HG03432 (cell line): ENCODE measurements around the gene RASGRP3.
"Not testable (repeated sequence)": the region's sequence is repeated elsewhere in the genome, so short reads cannot be mapped to it uniquely, and the experiment has no call there.

ENCODE experiments used
- ATAC-seq: cut with Tn5 transposase; IDR thresholded peaks from one replicate; pipeline ENCODE4 v1.9.1; 2021; ENCODE audit warnings: mild to moderate bottlenecking, moderate library complexity; ENCODE audit not compliant: unreplicated experiment

Gene RASGRP3, protein sequence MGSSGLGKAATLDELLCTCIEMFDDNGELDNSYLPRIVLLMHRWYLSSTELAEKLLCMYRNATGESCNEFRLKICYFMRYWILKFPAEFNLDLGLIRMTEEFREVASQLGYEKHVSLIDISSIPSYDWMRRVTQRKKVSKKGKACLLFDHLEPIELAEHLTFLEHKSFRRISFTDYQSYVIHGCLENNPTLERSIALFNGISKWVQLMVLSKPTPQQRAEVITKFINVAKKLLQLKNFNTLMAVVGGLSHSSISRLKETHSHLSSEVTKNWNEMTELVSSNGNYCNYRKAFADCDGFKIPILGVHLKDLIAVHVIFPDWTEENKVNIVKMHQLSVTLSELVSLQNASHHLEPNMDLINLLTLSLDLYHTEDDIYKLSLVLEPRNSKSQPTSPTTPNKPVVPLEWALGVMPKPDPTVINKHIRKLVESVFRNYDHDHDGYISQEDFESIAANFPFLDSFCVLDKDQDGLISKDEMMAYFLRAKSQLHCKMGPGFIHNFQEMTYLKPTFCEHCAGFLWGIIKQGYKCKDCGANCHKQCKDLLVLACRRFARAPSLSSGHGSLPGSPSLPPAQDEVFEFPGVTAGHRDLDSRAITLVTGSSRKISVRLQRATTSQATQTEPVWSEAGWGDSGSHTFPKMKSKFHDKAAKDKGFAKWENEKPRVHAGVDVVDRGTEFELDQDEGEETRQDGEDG

GRCh38 chr2:33476131-33476792, at the start of gene RASGRP3:
RASGRP3 (plus strand) TSS chr2:33476649; CDS start chr2:33515137, 38,488 bp downstream.
- ATAC-seq = peak; percentile 62

- no peak for ATAC-seq
Observed at GRCh38 chr2:33426666-33427231, 49.7 kb upstream of the RASGRP3 start.

- ATAC-seq = no peak
Observed at GRCh38 chr2:33430077-33430476, 46.4 kb upstream of the RASGRP3 start.

GRCh38 chr2:33430856-33431255, 45.6 kb upstream of the RASGRP3 start:
- no peak for ATAC-seq

- no peak for ATAC-seq
Observed at GRCh38 chr2:33432871-33433270, 43.6 kb upstream of the RASGRP3 start.

GRCh38 chr2:33433279-33434235, 42.9 kb upstream of the RASGRP3 start:
- no peak for ATAC-seq

- no peak for ATAC-seq
Observed at GRCh38 chr2:33435518-33435917, 40.9 kb upstream of the RASGRP3 start.

DNA sequence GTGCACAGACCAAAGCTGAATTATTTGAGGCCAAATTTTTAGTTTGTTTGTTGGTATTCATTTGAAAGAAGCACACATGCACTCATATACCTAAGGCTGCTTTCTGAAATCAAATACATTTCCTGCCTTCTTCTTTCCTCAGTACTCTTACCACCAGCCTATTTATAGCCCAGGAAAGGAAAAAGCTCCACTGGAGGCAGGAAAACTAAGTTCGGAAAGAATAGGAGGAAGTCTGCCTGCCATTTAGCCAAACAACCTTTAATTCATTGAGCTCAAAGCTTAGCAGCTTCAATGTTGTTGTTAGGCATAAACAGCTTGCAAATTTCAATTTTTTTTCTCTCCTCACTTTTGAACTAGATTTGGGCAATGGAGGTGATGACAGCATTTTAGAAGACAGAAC, 40.4 kb upstream of the RASGRP3 start:
- no peak for ATAC-seq

DNA sequence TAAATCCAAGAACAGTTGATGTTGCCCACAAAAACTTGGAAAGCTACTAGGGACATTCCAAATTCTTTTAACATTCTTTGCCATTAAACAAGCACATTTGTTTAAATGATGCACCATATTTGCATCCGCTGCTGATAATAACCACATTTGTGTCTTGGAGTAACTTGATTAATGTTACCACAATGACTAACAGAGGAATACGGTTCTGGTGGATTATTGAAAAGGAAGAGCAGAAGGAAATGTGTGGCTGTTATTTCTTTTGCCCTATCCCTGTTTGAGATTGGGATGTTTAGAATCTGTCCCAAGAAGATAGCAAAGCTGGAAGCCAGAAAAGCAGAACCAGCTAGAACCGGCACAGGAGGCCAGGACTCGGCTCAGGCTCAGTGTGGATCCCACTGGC, 39.2 kb upstream of the RASGRP3 start:
- no peak for ATAC-seq

DNA sequence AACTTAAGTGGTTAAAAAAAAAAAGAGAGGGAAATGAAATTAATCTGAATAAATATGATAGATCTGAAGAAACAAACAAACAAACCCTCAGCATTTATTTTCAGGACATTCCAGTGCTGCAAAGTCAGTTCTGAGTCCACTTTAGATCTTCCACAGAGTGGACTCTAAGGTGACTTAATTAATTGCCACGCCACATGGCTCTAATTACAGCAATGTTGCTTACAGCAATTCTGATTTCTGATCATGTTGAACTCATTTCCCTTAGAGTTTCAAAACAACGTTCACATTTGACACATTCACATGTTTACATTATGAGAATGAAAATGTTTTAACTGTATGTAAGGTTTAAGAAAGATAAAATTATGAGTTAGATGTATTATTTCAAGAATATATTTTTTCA, 38.6 kb upstream of the RASGRP3 start:
- ATAC-seq = no peak

- peak; percentile 85 for ATAC-seq
Observed at GRCh38 chr2:33441235-33441810, 35.1 kb upstream of the RASGRP3 start.

GRCh38 chr2:33442052-33442451, 34.4 kb upstream of the RASGRP3 start:
- not testable (repeated sequence) for ATAC-seq

DNA sequence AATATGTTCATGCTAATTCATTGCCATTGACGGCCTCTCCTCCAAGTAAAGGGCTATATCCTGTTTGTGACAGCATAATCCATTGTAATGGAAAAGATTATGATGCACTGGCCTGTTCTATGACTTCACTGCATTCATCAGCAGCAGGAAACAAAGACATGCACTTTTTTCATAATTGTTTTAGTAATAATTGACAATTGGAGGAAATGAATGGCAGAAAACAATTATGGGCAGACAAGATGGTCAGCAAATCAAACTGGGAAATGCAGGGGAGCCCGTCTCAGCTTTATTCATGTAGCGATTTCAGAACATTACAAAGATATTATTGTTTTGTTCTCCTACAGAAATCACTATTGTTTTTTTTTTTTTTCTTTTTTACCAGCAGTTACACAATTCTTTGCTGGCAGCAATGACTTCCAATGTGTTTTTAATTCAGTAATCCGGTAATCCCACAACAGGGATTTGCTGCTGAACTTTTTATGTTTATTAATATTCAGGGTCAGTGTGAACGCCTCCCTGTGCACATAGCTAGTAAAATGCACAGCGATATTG, 33.8 kb upstream of the RASGRP3 start:
- ATAC-seq = no peak

DNA sequence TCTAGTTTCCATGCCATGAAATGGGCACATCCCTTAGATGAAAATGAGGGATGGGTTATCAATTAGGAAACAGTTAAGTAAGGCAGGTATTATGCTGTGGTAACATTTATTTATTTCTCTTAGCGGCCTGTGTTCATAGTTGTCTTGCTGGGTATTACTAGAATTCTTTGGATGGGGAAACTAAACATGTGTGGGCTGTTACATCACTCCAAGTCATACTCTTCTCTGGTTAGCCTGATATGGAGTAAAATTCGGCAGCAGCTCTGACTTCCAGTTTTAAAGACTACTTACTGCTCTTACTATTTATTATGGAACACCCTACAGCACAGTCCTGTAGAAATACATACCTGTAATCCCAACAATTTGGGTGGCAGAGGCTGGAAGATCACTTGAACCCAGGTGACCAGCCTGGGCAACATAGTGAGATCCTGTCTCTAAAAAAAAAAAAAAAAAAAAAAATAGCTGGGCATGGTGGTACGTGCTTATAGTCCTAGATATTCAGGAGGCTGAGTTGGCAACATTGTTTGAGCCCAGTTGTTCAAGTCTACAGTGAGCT, 33.1 kb upstream of the RASGRP3 start:
- ATAC-seq = no peak

DNA sequence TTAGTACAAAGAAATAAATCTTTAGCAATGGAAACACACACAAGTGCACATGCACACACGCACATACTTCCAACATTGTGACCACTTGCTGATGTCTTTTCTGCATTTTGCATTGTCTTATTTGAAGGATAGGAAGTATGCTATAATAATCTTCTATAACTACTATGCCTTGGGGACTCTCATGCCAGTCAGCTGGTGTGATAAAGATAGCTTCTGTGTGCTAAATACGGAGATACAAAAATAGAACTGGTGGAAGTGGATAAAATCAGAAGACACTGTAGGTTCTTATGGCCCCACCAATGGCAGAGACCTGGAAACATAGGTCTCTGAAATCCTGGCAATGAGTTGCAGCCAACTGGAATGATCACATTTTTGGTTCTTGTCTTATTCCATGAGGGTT, 31.5 kb upstream of the RASGRP3 start:
- no peak for ATAC-seq

DNA sequence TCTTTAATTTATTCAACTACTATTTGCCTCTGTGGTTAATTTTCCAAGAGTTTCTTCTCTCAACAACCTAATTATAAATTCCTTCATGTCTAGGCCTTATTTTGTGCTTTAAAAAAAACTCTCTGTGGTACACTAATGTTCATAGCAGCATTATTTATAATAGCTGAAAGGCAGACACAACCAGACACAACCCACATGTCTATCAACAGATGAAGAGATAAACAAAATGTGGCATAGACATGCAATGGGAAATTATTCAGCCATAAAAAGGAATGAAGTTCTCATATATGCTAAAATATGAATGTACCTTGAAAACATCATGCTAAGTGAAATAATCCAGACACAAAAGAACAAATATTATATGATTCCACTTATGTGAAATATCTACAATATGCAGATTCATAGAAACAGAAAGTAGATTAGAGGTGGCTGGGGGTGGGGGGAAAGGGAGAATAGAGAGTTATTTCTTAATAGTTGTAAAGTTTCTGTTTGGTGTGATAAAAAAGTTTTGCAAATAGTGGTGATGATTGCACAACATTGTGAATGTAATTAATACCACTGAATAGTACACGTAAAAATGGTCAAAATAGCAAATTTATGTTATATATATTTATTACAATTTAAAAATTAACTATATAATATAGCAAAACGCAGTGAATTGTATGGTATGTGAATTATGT, 28.1 kb upstream of the RASGRP3 start:
- no peak for ATAC-seq

DNA sequence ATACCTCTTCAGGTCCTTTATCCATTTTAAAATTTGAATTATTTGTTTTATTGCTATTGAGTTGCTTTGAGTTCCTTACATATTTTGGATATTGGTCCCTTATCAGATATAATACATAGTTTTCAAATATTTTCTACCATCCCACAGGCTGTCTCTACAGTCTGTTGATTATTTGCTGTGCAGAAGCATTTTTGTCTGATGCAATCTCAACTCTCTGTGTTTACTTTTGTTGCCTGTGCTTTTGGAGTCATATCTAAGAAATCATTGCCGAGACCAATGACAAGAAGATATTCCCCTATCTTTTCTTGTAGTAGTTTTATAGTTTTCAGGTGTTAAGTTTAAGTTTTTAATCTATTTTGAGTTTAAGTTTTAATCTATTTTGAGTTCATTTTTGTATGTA, 25.2 kb upstream of the RASGRP3 start:
- ATAC-seq = no peak

DNA sequence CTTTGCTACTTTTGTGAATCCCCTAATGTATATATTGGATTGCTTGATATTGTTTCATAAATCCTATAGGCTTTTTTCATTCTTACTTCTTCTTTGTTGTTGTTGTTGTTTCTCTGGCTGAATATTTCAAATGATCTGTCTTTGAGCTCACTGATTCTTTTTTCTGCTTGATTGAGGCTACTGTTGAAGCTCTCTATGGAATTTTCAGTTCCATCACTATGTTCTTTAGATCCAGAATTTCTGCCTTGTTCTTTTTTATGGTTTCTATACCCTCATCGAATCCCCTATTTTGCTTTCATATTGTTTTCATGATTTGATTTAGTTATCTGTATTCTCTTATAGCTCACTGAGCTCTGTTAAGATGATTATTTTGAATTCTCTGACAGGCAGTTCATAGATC, 24.6 kb upstream of the RASGRP3 start:
- no peak for ATAC-seq

DNA sequence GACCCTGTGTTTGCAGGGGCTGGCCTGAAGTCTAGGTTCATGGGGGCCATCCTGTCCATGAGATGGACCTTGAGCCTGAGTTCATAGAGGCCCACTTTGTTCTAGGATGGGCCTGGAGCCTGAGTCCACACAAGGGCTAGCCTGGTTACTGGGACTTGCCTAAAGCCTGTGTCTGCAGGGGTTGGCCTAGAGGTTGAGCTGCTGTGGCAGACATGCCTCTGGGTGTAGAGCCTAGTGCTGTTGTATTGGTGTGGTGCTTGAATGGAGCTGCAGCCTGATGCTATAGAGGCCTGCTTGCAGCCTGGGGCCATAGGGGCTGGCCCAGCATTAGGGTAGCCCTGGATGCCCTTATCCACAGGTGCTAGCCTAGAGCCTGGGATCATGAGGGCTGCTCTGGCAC, 23.9 kb upstream of the RASGRP3 start:
- ATAC-seq = no peak
